ENCODE data around the gene HS3ST5.
"Not testable (repeated sequence)": the region's sequence is repeated elsewhere in the genome, so short reads cannot be mapped to it uniquely, and the experiment has no call there.

The HS3ST5 gene

GRCh38 chr6:114039841-114040240 lies 303.0 kb downstream of the HS3ST5 start:
- DNase-seq: no peak

GRCh38 chr6:114033606-114034005 lies 309.2 kb downstream of the HS3ST5 start:
- DNase-seq: no peak

- no peak for DNase-seq
These were observed 310.1 kb downstream of the HS3ST5 start for GRCh38 chr6:114032721-114033120.

GRCh38 chr6:114030767-114031166 lies 312.1 kb downstream of the HS3ST5 start:
- no peak for DNase-seq

GRCh38 chr6:114024746-114025145 lies 318.1 kb downstream of the HS3ST5 start:
- DNase-seq: no peak

- DNase-seq: no peak
These were observed 322.6 kb downstream of the HS3ST5 start for GRCh38 chr6:114020196-114020595.

- DNase-seq: not testable (repeated sequence)
These were observed 325.7 kb downstream of the HS3ST5 start for GRCh38 chr6:114017146-114017545.

GRCh38 chr6:114014106-114014505 lies 328.7 kb downstream of the HS3ST5 start:
- DNase-seq: not testable (repeated sequence)

- DNase-seq: not testable (repeated sequence)
These were observed 331.3 kb downstream of the HS3ST5 start for GRCh38 chr6:114011486-114011885.

- no peak for DNase-seq
These were observed 332.3 kb downstream of the HS3ST5 start for GRCh38 chr6:114010540-114010939.

- no peak for DNase-seq
These were observed 333.6 kb downstream of the HS3ST5 start for GRCh38 chr6:114009192-114009591.

- DNase-seq: no peak
These were observed 334.5 kb downstream of the HS3ST5 start for GRCh38 chr6:114008331-114008730.

GRCh38 chr6:114007516-114007915 lies 335.3 kb downstream of the HS3ST5 start:
- DNase-seq: peak; percentile 1

All from T-helper 9 cell (primary cell).